WERI-Rb-1 (cell line): ENCODE measurements around the gene GGT5.
A peak's percentile ranks its signal among the peaks of the same experiment; 100 is the strongest.

Experiments used
- DNase-seq: peaks from one replicate; pipeline ENCODE4 v3.0.0-alpha.2; 2020
- H3K27ac ChIP-seq: fragments of 250-450 bp; sonication (Bioruptor Pico); 2 replicates; pipeline ENCODE4 v1.5.1; 2020; ENCODE audit warnings: mild to moderate bottlenecking, moderate library complexity
- H3K27me3 ChIP-seq: fragments of 250-450 bp; sonication (Bioruptor Pico); 2 replicates; pipeline ENCODE4 v1.5.1; 2021; ENCODE audit warnings: mild to moderate bottlenecking, low read depth, moderate library complexity; ENCODE audit not compliant: insufficient read depth, severe bottlenecking
- H3K36me3 ChIP-seq: fragments of 250-450 bp; sonication (Bioruptor Pico); 2 replicates; pipeline ENCODE4 v1.5.1; 2020; ENCODE audit warnings: mild to moderate bottlenecking, moderate library complexity
- H3K4me3 ChIP-seq: 2 replicates; pipeline ENCODE4 v1.5.1; 2011; ENCODE audit warnings: low read depth, mild to moderate bottlenecking, control low read depth, low read length
- H3K9me3 ChIP-seq: fragments of 250-450 bp; sonication (Bioruptor Pico); 2 replicates; pipeline ENCODE4 v1.5.1; 2021; ENCODE audit warnings: mild to moderate bottlenecking, moderate library complexity; ENCODE audit not compliant: severe bottlenecking
- TF ChIP-seq, protein P1 (sequence below): IDR thresholded peaks from 2 replicates; pipeline ENCODE4 v1.5.1; 2011; ENCODE audit warnings: low read depth, mild to moderate bottlenecking, control low read depth, inconsistent platforms, low read length

GGT5 gene

GRCh38 chr22:24232725-24233124 lies 12.2 kb downstream of the GGT5 start:
- Histone ChIP-seq H3K4me3 (no peak overlapping the region), H3K9me3 (no peaks in the 10 kb centered on the region)
- TF ChIP-seq, protein P1, sequence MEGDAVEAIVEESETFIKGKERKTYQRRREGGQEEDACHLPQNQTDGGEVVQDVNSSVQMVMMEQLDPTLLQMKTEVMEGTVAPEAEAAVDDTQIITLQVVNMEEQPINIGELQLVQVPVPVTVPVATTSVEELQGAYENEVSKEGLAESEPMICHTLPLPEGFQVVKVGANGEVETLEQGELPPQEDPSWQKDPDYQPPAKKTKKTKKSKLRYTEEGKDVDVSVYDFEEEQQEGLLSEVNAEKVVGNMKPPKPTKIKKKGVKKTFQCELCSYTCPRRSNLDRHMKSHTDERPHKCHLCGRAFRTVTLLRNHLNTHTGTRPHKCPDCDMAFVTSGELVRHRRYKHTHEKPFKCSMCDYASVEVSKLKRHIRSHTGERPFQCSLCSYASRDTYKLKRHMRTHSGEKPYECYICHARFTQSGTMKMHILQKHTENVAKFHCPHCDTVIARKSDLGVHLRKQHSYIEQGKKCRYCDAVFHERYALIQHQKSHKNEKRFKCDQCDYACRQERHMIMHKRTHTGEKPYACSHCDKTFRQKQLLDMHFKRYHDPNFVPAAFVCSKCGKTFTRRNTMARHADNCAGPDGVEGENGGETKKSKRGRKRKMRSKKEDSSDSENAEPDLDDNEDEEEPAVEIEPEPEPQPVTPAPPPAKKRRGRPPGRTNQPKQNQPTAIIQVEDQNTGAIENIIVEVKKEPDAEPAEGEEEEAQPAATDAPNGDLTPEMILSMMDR: no peak

DNA sequence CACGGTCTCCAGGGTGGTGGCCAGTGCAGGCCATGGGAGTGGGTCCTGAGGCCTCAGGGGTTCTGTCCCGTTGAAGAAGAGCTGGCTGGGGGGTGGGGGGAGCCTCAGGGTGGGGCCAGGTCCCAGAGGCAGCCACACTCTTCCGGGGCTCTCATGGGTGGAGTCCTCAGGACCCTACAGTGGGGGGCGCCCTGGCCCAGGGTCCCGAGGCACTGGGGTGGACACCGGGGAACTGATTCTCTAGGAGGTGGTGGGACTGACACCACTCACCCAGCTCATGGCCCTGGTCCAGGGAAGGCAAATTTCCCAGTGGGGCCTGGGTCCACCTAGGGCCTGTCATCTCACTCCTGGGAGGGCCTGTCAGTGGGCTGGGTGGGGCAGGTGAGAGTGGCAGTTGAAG lies 12.8 kb downstream of the GGT5 start:
- no peak overlapping the region for H3K27ac ChIP-seq
- no peaks in the 10 kb centered on the region for H3K36me3 ChIP-seq
- H3K9me3 ChIP-seq: peaks cover 6% of the 10 kb centered on the region
- DNase-seq: no peak
- no peaks in the 10 kb centered on the region for H3K27me3 ChIP-seq
- H3K4me3 ChIP-seq: no peak overlapping the region
- TF ChIP-seq, protein P1: no peak

More at GRCh38 chr22:24232725-24233124, 12.2 kb downstream of the GGT5 start:
- Histone ChIP-seq H3K27ac (no peak overlapping the region), H3K27me3 (no peaks in the 10 kb centered on the region), H3K36me3 (no peaks in the 10 kb centered on the region)
- no peak for DNase-seq

GRCh38 chr22:24231706-24232105 lies 13.2 kb downstream of the GGT5 start:
- Histone ChIP-seq H3K36me3 (no peaks in the 10 kb centered on the region), H3K9me3 (peaks cover 6% of the 10 kb centered on the region), H3K4me3 (no peak overlapping the region), H3K27me3 (no peaks in the 10 kb centered on the region), H3K27ac (no peak overlapping the region)
- no peak for DNase-seq
- TF ChIP-seq, protein P1: no peak

DNA sequence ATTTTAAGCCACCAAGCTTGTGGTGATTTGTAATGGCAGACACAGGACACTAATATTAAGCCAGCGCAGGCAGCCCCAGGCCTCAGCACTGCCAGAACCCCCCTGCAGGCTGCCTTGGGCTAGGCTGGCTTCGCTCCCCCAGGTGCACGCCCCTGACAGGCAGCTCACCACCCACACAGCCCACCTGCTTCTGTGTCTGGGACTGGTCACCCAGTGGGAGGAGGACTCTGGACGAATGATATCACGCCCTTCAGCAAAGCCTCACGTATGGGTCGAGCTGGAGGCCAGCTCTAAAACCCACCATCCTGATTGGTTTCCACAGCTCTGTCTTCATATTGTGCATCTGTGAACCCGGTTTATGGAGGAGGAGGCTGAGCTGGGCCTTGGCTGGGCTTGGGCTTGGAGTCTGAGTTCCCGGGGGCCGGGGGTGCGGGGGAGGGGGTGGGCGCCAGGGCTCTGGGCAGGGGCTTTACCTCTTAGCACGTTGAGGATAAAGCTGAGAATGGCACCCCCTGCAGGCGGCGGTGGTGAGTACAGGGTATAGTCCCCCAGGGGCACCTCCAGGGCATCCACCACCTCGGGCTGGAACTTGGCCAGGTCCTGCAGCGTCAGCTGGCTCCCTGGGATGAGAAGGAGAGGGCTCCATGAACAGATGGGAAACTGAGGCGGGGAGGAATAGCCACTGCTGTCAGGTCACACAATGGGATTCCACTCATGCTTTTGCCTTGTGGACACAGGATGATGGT lies 13.8 kb downstream of the GGT5 start:
- peak; percentile 59 for DNase-seq
- H3K36me3 ChIP-seq: no peaks in the 10 kb centered on the region
- H3K27me3 ChIP-seq: no peaks in the 10 kb centered on the region
- no peak overlapping the region for H3K4me3 ChIP-seq
- TF ChIP-seq, protein P1: peak; percentile 58
- peaks cover 6% of the 10 kb centered on the region for H3K9me3 ChIP-seq
- no peak overlapping the region for H3K27ac ChIP-seq

DNA sequence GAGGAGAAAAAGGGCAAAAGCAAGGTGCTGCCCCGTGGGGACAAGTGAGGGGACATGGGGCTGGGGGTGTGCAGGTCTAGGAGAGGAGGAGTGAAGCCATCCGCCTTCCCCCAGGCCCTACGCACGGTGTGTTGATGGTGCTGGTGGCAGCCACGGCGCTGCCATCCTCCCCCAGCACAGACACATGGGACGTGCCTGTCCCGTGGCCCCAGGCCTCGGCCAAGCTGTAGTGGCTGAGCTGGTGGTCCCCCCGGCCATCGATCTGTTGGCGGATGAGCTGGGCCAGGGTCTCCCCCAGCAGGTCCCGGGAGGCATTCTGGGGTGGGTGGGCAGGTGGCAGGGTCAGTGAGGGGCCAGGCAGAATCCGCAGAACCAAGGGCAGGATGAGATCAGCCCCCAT lies 18.9 kb downstream of the GGT5 start:
- no peaks in the 10 kb centered on the region for H3K27me3 ChIP-seq
- TF ChIP-seq, protein P1: no peak

More for the DNA sequence above, 18.9 kb downstream of the GGT5 start:
- H3K36me3 ChIP-seq: no peaks in the 10 kb centered on the region
- H3K27ac ChIP-seq: no peak overlapping the region
- H3K9me3 ChIP-seq: peaks cover 9% of the 10 kb centered on the region
- H3K4me3 ChIP-seq: no peak overlapping the region
- DNase-seq: no peak
